Limb (tissue), 2 donors: ENCODE data around the gene PTAFR.

Source experiments
- DNase-seq, 2 donors: peaks; one replicate each; pipeline ENCODE4 v3.0.0-alpha.2; 2016; ENCODE audit errors: extremely low spot score in 2 of 2

The PTAFR gene

DNA sequence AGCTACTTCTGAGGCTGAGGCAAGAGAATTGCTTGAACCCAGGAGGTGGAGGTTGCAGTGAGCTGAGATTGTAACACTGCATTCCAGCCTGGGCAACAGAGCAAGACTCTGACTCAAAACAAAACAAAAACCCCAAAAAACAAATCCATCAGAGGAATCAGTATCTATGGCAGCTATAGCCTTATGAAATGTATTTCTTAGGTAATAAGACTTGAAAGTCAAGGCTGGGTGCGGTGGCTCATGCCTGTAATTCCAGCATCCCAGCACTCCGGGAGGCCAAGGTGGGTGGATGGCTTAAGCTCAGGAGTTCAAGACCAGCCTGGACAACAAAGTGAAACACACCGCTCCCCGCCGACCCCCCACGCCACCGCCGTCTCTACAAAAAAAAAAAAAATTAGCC, 56.9 kb downstream of the PTAFR start:
- DNase-seq, result no peak

- no peak for DNase-seq
Observed at GRCh38 chr1:28118640-28119307, 57.7 kb downstream of the PTAFR start.

GRCh38 chr1:28115267-28115666, 61.2 kb downstream of the PTAFR start:
- DNase-seq, result no peak

- no peak for DNase-seq
Observed at GRCh38 chr1:28114844-28115243, 61.6 kb downstream of the PTAFR start.

DNA sequence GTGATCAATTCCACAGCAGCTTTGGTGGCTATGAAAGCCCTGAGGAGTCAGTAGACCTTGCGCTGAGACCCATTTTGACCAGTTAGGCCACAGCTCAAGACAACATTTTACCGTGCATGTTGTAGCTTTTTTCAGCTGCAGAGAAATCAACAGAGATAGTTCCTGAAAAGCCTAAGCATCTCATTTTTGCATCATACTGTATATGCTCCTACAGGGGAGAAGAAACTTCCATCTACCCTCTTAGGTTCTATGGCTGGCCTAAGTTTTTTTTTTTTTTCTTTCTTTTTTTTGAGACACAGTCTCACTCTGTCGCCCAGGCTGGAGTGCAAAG, 63.3 kb downstream of the PTAFR start:
- no peak for DNase-seq

GRCh38 chr1:28112388-28113241, 63.9 kb downstream of the PTAFR start:
- no peak for DNase-seq

- DNase-seq, result no peak
Observed at GRCh38 chr1:28111157-28111556, 65.3 kb downstream of the PTAFR start.

DNA sequence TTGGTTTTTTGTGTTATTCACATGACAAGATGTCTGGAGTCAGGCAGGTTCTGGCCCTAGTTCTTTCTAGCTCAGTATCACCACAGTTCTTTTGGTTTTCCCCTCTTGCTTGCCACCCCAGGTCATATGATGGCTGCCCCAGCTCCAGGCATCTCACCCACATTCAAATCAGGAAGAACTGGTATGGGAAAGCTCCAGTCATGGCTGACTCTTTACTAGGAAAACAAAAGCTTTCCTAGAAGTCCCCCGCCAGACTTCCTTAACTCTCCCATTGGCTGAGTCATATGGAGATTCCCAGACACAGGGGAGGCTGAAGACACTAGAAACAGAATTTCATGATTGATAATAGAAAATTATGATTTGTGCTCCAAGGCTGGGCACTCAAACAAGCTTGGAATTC, 65.9 kb downstream of the PTAFR start:
- DNase-seq, result no peak

DNA sequence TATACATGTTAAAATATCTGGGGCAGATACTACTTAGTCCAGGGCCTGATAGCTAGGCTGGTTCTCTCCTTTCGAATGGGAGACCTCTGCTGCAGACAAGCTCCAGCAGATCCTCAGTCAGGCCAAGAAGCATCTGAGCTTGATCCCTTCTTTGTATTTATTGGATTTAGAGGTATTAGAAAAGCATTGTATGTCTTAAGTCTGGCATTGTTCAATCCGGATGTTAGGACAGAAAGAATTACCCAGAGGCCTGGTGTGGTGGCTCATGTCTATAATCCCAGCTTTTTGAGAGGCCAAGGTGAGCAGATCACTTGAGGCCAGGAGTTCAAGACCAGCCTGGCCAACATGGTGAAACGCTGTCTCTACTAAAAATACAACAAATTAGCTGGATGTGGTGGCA, 66.9 kb downstream of the PTAFR start:
- DNase-seq, result no peak

- DNase-seq, result no peak
Observed at GRCh38 chr1:28108001-28108400, 68.5 kb downstream of the PTAFR start.

DNA sequence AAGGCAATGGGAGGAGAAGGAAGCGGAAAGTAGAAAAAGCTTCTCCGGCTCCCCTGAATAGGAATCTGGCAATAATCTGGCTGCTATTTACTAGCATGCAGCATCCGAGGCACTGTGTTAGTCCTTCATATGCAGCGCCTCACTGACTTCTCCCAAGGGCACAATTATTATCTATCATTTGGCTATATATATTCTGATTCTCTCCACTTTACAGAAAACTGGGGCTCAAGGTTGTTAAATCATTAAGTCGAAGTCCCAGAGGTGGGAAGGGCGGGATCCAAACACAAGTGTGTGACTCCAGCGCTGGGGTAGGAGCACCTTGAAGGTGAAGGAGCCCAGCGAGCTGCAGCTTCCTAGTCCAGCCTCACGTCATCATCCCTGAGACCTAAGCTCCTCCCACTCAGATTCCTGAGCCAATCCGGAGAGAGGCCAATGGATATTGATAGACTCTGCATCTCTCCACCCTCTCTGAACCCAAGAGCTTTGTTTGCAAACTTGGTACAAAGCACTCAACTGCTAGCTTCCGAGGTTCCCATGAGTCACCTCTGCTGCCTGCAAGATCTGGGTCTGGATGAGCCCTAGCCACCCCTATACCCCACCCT, 71.5 kb downstream of the PTAFR start:
- DNase-seq, result peak in 1 of 2 donors; percentile 39

- no peak for DNase-seq
Observed at GRCh38 chr1:28102189-28102588, 74.3 kb downstream of the PTAFR start.

DNA sequence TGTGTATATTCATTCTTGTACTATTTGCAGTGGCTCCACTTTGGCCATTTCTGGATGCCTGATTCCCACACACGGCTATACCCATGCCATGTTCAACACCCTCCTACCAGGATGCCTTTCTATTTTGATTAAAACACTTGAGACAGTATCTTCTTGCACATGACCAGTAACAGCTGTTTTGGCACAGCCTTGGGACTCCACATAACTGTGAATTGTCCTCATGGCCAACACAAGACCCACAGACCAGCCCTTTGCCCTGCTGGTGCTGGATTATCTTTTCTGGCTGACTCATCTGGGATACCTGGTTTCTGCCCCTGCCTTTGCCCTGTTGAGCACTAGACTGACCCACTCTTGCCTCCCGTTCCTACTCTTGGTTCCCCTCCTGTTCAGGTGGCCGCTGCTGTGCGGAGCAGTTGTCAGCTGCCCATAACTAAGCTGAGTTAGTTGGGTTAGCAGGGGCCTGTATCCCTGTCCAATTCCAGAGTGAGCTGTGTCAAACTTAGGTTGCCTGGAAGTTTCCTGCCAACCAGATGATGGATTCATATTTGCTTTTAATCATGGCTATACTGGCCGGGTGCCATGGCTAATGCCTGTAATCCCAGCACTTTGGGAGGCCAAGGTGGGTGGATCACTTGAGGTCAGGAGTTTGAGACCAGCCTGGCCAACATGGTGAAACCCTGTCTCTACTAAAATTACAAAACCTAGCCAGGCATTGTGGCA, 77.3 kb downstream of the PTAFR start:
- DNase-seq, result no peak
